ENCODE measurements around the gene PSMB7.

DNA sequence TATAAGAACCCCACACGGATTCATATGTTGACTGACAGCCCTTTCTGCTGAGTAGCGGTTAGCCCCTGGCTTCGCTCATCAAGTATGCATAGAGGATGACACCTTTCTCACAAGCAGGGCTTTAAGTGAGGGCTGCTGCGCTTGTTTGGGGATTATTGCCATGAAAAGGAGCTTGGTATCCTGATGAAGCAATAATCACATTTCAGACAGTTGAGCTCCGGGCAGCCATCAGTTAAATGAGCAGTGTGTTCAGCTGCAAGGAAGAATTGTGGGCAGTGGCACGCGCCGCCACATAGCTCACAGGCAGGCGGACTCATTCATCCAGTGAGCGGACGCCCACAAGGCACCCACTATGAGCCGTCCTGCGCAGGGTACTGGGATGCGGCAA is 79.9 kb downstream of the PSMB7 start:
- TF ChIP-seq, protein P1, sequence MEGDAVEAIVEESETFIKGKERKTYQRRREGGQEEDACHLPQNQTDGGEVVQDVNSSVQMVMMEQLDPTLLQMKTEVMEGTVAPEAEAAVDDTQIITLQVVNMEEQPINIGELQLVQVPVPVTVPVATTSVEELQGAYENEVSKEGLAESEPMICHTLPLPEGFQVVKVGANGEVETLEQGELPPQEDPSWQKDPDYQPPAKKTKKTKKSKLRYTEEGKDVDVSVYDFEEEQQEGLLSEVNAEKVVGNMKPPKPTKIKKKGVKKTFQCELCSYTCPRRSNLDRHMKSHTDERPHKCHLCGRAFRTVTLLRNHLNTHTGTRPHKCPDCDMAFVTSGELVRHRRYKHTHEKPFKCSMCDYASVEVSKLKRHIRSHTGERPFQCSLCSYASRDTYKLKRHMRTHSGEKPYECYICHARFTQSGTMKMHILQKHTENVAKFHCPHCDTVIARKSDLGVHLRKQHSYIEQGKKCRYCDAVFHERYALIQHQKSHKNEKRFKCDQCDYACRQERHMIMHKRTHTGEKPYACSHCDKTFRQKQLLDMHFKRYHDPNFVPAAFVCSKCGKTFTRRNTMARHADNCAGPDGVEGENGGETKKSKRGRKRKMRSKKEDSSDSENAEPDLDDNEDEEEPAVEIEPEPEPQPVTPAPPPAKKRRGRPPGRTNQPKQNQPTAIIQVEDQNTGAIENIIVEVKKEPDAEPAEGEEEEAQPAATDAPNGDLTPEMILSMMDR (IDR thresholded peaks at IDR 0.05; ENCODE audit: borderline replicate concordance, extremely low read depth, low read length, poor library complexity, severe bottlenecking) = no peak
- no peak for TF ChIP-seq EZH2 (IDR thresholded peaks at IDR 0.05; ENCODE audit: borderline replicate concordance, low read depth, low read length, severe bottlenecking)
